22Rv1 (cell line): ENCODE data around the gene CRYAA.

ENCODE experiments used
- CTCF ChIP-seq: fragments of 450-650 bp; IDR thresholded peaks from 2 replicates; pipeline ENCODE4 v1.5.1; 2017; ENCODE audit warnings: mild to moderate bottlenecking
- ZFX ChIP-seq: fragments of 450-650 bp; IDR thresholded peaks from 2 replicates; pipeline ENCODE4 v1.6.1; 2017; ENCODE audit warnings: antibody characterized with exemption, borderline replicate concordance

GRCh38 chr21:43193088-43193650 lies 24.4 kb downstream of the CRYAA start:
- no peak for TF ChIP-seq CTCF
- TF ChIP-seq ZFX: no peak
